HG02588 (cell line): ENCODE results near the gene PTPN4.
"Not testable (repeated sequence)": the region's sequence is repeated elsewhere in the genome, so short reads cannot be mapped to it uniquely, and the experiment has no call there.

Source experiments
- ATAC-seq: cut with Tn5 transposase; IDR thresholded peaks from one replicate; pipeline ENCODE4 v1.9.1; 2021; ENCODE audit warnings: mild to moderate bottlenecking, moderate library complexity; ENCODE audit not compliant: unreplicated experiment

PTPN4 gene

DNA sequence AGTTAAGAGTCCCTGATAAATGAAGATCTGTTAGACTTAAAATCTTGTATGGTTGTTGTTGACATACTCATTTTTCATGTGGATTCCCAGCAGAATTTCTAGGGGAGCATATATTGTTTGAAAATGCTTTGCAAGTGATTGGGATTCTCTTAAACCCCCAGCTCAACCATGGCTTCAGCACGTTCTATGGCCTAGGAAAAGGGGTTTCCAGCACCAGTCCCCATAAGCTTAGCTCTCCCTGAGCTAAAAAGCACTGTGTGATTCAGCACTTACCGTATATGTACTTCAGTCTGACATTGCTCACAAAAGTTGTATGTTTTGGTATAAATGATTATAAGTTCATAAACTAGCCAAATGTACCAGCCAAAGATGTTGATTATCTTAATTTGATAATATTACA is 173.1 kb downstream of the PTPN4 start:
- no peak for ATAC-seq

DNA sequence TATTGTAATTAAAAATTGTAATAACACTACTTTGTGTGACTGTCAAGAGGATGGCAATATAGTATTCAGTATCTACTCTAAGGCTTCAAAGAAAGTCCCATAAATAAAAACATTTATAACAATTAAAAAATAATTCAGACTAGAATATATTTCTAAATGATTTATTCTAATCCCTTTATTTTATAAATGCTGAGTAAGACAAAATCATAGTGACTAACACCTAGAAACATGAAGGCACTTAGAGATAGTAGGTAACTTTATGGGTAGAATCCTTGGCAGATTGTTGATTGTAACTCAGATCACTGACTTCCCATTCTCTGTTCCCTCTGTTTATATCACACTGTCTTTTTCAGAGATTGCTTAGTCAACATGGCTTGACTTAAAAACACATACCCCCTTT is 174.6 kb downstream of the PTPN4 start:
- no peak for ATAC-seq

DNA sequence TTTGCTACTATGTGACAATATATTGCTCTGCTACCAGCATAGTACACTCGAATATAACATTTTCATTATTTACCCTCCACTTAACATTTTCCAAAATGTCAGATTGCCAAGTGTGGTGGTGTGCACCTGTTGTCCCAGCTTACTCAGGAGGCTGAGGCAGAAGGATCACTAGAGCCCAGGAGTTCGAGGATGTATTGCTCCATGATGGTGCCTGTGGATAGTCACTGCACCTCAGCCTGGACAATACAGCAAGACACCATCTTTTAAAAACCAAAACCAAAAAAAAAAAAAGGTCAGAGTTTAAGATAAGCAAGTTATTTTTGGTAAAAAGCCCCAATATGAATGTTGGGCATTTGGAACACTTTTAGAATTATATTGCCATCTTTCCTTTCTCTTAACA is 178.0 kb downstream of the PTPN4 start:
- ATAC-seq, result no peak

DNA sequence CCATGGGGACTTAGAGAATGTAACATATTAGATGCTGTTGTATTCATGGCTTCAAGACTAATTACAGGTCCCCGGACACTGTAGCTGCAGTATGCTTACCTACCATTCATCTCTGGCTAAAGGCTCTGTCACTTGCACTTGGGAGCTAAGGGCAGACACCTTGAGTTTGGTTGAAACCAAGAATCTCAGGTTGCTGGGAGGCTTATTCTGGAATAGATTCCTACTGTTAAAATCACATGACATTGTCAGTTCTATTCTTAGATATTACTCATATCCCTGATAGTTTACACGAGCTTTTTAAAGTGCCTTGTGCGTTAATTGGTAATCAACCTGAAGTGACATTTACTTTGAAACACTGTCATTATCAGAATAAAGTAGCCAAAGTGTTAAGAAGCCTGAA is 180.2 kb downstream of the PTPN4 start:
- no peak for ATAC-seq

DNA sequence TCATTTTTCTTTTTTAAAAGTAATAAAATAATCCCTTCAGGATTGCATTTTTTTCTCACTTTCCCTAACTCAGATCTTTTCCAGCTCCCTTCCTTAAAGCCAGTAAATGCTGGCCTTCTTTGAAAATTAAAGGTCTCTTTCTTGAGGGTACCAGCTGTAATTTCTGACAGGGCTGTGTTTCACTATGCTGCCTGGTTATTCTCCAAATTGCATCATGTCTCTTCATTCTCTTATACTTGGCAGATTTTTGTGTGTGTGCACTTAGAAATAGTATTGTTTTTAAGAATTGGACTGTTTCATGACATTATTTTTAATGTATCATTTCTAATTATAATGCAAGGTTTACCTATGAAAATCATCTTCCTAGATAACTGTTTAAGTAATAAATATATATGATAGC is 181.1 kb downstream of the PTPN4 start:
- no peak for ATAC-seq

DNA sequence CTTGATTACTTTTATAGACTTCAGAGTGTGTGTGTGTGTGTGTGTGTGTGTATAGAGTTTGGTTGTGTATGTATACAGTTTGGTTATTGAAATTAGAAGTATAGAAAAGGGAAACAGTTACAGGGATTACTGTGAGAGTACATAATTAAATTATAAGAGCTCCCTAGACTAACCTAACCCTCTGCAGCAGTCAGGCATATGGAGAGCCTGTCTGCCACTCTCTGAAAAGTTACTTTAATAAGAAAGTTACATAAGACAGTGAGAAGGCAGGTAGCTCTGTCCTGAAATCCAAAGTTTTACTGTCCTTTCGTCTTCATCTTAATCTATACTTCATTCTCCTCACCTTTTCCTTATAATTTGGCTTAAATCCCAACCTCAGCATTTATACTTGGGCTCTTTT is 181.7 kb downstream of the PTPN4 start:
- ATAC-seq, result no peak

DNA sequence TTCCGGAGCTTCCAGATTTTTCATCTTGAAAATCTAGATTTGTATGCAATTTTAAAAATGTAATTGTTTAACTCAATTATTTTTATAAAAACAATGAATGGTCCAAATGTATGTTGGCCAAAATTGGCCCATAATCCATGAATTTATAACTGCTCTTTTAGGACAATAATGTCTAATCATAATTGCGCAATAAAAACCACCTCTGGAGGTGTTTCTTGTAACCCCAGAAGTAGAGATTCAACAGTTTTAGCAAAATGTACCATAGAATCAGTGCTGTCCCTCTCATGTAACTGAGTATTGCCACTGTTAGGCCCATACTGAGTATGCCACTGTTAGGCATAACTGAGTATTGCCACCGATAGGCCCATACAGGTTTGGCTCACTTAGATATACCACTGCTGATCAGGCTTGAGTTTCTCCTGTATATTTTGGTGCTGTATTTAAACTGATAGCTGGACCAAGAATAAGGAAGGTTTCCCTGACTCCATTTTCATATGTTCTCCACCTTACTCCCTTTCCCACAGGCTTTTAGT is 182.3 kb downstream of the PTPN4 start:
- ATAC-seq, result no peak

DNA sequence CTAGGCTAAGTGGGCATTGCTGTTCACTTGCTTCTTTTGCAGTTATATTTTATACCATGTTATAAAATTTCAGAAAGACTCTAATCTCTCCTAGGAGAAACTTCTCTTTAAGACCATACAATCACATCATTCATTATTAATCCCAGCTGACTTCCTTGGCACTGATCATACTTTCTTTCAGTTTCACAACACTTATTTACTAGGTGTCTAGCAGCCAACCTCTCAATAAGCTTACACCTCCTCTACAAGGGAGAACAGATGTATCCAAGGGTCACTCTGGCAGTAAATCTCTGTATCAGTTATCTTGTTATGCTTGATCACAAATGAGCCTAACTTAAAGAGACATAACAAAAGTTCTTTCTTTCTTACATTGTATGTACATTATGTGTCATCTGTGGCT is 183.3 kb downstream of the PTPN4 start:
- ATAC-seq, result no peak

DNA sequence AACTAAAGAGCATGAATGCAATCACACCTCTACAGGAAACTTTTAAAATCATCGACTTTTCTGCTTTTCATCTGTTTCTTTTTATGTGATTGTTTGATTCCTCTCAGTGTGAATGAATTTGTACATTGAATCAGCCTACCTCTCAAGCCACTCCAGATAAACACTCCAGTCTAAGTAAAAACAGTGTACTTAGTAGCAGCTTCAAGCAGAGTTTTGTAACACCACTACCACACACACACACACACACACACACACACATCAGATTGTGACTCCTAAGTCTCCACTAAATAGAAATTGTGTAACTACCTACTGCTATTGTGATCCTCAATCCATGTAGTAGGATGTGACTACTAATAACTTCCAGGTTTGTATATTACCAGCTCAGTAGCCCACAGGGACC is 187.8 kb downstream of the PTPN4 start:
- ATAC-seq, result no peak

DNA sequence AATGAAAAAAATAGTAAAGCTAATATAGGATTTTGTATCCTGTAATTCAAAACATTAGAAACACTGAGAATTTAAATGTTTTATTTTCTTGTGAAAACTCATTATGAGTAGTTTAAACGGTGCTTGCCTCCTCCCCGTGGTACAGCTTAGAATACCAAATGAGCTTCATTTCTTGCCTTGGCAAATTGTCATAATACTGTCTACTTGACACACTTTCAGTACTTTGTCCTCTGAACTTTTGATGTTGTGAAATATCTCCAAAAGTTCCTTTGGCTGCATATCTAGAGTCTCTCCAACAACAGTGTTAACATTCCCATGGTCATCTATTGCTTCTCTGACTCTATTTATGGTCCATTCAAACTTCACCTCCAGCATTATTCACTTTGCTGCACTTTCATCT is 191.2 kb downstream of the PTPN4 start:
- no peak for ATAC-seq

DNA sequence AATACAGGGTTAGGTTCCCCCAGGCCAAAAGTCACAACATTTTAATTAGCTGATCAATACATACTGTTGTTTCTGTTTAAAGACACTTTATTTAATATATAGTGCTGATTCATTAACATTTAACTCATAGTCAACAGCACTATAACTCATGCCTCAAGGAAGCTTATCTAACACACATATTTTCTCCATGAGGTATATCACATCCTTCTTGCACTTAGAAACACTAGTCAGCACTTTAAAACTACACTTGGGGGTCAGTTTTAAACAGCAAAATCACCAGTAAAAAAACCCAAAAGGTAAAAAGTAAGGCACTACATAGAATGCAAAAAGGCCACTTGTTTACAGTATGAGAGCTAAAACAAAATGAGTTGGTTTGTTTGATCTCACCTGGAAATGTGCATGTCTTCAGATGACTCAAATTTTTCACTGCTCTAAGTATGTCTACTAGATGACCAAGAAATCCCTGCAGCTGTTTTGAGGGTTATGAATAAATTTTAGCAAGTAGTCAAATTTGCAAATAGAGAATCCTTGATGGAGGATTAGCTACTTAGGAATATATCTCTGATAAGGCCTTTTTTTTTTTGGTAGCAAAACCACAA is 199.0 kb downstream of the PTPN4 start:
- ATAC-seq, result no peak

DNA sequence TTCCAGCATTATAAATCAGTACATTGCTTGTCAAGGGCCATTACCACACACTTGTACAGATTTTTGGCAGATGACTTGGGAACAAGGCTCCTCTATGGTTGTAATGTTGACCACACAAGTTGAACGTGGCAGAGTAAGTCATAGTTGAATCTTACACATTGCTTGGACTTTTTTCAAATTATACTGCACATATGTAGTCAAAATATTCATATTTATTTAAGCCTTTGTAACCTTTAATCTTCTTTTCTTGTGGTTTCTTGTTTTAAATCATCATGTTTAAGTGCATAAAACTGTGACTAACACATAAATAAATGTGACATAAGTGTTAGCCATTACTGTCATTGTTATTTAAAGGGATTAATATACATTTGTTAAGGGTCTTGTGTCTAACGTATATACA is 201.1 kb downstream of the PTPN4 start:
- ATAC-seq, result no peak

DNA sequence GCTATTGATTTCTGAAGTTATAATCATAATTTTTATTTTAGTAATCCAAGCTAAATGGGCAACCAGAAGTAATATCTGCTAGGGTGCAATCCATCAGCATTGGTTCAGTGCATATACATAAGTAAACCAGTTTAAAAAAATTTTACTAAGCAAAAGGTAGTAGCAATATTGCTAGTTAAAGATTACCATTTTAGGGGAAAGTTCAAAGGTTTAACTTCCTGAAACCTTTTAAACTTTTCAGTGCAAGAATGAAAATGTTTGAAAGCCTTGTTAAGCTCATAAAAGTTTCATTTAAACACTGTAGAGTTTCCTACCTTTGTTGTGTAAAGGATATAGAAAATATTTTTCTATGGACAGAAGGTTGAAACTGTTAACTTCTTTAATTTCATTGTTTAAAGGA is 222.2 kb downstream of the PTPN4 start:
- no peak for ATAC-seq

DNA sequence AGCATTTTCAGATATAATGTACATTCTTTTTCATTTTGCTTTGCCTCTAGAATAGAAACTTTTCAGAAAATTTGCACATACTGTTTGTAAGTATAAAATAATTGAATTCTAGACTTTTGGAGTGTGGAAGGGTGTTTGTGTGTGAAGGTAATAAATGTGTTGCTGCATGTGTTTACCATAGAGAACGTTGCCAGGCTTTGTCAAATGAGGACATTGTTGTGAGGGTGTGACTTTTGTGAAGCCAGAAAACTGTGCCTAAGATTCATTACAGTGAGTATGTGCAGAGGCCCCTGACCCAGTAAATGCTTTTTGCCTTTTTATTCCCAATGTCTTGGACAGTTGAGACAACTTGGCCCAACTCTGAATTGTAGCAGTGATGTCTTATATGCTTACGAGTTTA is 222.8 kb downstream of the PTPN4 start:
- no peak for ATAC-seq

DNA sequence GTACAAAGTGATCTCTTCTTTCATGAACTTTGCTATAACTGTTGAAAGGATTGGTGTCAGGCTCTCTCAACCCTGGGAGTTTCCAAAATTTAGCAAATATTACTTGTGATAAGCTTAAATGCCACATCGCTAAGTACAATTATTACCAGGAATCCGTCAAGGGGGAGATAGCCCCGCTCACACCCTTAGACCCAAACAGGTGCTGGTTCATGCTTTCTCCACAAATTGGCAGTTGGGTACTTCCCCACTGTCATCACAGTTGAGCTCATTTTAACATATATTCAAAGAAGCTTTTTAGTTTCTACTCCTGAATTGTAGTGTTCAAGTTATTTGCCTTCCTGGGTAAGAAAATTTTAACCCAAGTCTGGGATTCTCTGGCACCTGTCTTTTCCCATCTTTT is 223.4 kb downstream of the PTPN4 start:
- ATAC-seq, result no peak

DNA sequence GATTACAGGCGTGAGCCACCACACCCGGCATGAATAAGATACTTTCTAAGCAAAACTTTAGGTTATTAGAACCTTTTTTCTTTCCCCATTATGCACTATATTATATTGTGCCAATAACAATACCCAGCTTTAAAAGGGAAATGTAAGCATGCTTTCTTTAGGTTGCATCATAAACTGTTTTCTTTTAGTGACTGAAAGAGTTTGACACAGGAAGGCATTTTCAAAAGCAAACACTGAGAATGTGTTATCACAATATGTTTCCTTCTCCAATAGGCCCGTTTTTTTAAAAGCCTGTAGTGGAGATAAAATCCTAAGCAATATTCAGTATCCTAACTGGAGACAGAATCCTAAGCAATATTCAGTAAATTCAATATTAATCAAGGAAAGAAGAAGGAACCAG is 236.4 kb downstream of the PTPN4 start:
- no peak for ATAC-seq

DNA sequence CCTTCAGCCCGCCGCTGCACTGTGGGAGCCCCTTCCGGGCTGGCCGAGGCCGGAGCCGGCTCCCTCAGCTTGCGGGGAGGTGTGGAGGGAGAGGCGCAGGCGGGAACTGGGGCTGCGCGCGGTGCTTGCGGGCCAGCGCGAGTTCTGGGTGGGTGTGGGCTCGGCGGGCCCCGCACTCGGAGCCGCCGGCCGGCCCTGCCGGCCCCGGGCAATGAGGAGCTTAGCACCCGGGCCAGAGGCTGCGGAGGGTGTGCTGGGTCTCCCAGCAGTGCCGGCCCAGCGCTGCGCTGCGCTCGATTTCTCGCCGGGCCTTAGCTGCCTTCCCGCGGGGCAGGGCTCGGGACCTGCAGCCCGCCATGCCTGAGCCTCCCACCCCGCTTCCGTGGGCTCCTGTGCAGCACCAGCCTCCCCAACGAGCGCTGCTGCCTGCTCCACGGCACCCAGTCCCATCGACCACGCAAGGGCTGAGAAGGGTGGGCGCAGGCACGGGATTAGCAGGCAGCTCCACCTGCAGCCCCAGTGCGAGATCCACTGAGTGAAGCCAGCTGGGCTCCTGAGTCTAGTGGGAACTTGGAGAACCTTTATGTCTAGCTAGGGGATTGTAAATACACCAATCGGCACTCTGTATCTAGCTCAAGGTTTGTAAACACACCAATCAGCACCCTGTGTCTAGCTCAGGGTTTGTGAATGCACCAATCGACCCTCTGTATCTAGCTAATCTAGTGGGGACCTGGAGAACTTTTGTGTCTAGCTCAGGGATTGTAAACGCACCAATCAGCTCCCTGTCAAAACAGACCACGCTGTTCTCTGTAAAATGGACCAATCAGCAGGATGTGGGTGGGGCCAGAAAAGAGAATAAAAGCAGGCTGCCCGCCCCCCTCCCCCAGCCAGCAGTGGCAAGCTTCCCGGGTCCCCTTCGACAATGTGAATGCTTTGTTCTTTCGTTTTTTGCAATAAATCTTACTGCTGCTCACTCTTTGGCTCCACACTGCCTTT is 237.5 kb downstream of the PTPN4 start:
- ATAC-seq, result not testable (repeated sequence)

DNA sequence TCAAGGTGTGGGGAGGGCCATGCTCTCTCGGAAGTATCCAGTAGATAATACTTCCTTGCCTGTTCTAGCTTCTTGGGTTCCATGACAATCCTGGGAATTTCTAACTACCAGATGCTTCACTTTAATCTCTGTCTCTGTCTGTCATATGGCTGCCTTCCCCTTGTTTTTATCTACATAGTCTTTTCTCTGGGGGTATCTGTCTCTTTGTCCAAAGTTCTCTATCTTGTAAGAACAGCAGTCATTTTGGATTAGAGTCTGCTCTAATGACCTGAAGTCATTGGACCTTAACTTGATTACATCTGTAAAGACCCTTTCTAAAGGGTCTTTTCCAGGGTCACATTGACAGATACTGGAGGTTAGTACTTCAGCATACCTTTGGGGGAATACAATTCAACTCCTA is 241.7 kb downstream of the PTPN4 start:
- ATAC-seq, result no peak

DNA sequence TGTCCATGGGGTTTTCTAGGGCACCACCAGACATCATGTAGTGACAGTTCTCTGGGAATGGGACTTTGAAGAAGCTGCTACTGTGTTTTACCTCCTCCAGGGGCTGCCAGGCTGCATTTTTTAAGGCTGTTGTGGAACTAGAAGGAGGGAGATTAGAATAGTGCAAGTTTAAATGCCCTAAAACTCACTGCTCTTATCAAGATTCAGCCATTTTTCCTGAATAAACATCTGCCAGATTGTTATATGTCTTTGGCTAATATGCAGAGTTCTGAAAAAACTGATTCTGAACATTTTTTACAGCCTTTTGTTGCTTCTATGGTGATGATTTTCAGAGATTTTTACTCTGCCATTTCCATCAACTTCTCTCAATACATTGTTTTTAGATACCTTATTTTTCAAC is 244.5 kb downstream of the PTPN4 start:
- ATAC-seq, result no peak

DNA sequence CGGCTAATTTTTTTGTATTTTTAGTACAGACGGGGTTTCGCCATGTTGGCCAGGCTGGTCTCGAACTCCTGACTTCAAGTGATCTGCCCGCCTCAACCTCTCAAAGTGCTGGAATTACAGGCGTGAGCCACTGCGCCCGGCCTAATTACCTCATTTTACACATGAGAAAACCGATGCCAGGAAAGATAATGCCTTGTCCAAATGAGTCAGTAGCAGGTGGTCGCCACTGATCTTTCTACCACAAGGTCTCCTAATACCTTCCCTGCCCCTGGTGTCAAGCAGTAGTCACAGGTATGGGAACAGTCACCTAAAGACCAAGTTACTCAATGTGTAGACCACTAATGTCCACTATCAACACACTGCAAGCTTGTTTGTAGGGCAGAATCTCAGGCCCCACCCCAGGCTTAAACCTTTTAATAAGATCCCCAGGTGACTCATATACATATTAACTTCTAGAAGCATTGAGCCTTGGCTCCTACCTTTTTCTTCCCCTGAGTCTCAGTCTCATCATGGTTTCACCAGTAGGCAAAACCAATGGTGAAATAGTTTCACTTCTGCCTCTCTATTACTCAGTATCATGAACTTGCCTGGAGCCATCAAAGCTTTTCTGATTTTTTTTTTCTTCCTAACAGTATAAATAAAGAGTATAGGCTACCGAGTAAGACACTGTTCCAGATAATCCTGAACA is 246.3 kb downstream of the PTPN4 start:
- ATAC-seq, result peak; percentile 91

DNA sequence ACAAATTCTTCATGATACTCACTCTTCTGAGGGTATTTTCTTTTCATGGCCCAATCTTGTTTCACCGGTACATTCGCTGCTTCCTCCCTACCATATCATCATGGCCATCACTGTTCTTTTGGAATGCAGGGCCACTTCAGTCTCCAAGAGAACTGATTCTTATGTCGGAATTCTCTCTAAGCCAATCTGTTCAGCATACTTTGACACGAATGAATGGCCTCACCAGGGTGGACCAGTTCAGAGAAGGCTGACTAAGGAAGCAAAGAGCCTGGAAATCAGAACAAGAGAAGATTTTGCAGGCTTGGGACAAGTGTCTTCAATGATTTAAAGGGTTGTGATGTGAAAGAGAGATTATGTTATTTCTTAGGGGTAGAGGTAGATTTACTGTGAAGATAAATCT is 248.1 kb downstream of the PTPN4 start:
- ATAC-seq, result no peak

DNA sequence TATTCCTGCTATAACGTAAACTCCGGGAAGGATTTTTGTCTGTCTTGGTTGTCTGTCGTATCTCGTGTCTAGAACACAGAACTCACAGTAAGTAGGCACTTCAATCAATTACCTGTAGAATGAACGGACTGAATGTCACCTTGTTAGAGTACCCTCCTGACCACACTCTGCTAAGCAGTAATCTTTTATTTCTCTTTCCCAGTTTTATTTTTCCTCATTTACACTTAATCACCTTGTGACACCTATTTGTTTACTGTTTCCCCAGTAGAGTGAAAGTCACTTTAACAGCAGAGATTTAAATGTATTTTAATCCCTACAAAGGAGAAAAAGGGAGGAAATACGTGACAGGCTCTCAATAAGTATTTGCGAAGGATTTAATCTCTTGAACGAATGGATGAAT is 252.6 kb downstream of the PTPN4 start:
- ATAC-seq, result no peak
